SK-MEL-5 (cell line): ENCODE data around the gene POU4F2. TPM values are rescaled to one million over a fixed set of nuclear protein-coding genes. Genes with fewer than 3 reads are reported as not detected.

Experiments used
- DNase-seq: peaks from one replicate; pipeline ENCODE4 v3.0.0-alpha.2; 2016; ENCODE audit warnings: low read depth, low spot score
- in situ Hi-C: cut with HindIII; loops from 2 replicates; pipeline ENCODE4 v1.10.0; 2016; ENCODE audit warnings: low sequenced_read_pairs, high pct_unique_total_duplicates, low pct_unique_long_range_greater_than_20kb
- polyA plus RNA-seq, 2 experiments: library from polyadenylated mRNA; depleted of rRNA; stranded (reverse); fragments of >200 nt; gene quantifications; 2 replicates each; pipeline ENCODE4 v1.2.3, GENCODE V29; 2015
- total RNA-seq: library from RNA; depleted of rRNA; stranded (reverse); fragments of >200 nt; shearing (Covaris generic); gene quantifications from 2 replicates; pipeline ENCODE4 v1.2.3, GENCODE V29; 2014; rRNA removed

Gene POU4F2
- total RNA-seq = not detected in 2 replicates
- polyA plus RNA-seq (2015; cell fraction: cytosol; rRNA removed) = not detected in 2 replicates
- polyA plus RNA-seq (2015; cell fraction: nucleus; rRNA removed) = not detected in 2 replicates

- DNase-seq = no peak
- in situ Hi-C loops = no loop called here
Observed at GRCh38 chr4:146638786-146639505, at the start of gene POU4F2. POU4F2 (plus strand) TSS chr4:146638893; CDS start chr4:146639141, 248 bp downstream.

- in situ Hi-C loops = no loop called here
Observed at GRCh38 chr4:146590801-146591200, 47.9 kb upstream of the POU4F2 start.

GRCh38 chr4:146592019-146592418, 46.7 kb upstream of the POU4F2 start:
- in situ Hi-C loops = no loop called here
- no peak for DNase-seq

More at GRCh38 chr4:146590801-146591200, 47.9 kb upstream of the POU4F2 start:
- no peak for DNase-seq

- no peak for DNase-seq
- in situ Hi-C loops = no loop called here
Observed at GRCh38 chr4:146632770-146633470, 5.8 kb upstream of the POU4F2 start.

GRCh38 chr4:146633471-146633800, 5.3 kb upstream of the POU4F2 start:
- DNase-seq = no peak
- in situ Hi-C loops = no loop called here

- DNase-seq = no peak
- in situ Hi-C loops = no loop called here
Observed at GRCh38 chr4:146634825-146635224, 3.9 kb upstream of the POU4F2 start.

GRCh38 chr4:146637621-146638332, 916 bp upstream of the POU4F2 start:
- in situ Hi-C loops = no loop called here
- DNase-seq = no peak

- DNase-seq = no peak
- in situ Hi-C loops = no loop called here
Observed at GRCh38 chr4:146638333-146638785, 334 bp upstream of the POU4F2 start.

GRCh38 chr4:146639506-146639932, 826 bp downstream of the POU4F2 start:
- in situ Hi-C loops = no loop called here
- no peak for DNase-seq

- no peak for DNase-seq
- in situ Hi-C loops = no loop called here
Observed at GRCh38 chr4:146640021-146640464, 1.4 kb downstream of the POU4F2 start.

GRCh38 chr4:146640465-146641061, 1.9 kb downstream of the POU4F2 start:
- in situ Hi-C loops = no loop called here
- DNase-seq = no peak

- in situ Hi-C loops = no loop called here
Observed at GRCh38 chr4:146641762-146642161, 3.1 kb downstream of the POU4F2 start.

GRCh38 chr4:146643812-146644401, 5.2 kb downstream of the POU4F2 start:
- no peak for DNase-seq
- in situ Hi-C loops = no loop called here

More at GRCh38 chr4:146641762-146642161, 3.1 kb downstream of the POU4F2 start:
- DNase-seq = no peak

GRCh38 chr4:146645921-146646320, 7.2 kb downstream of the POU4F2 start:
- in situ Hi-C loops = no loop called here
- no peak for DNase-seq

GRCh38 chr4:146646593-146647325, 8.1 kb downstream of the POU4F2 start:
- no peak for DNase-seq
- in situ Hi-C loops = no loop called here

- in situ Hi-C loops = no loop called here
- DNase-seq = no peak
Observed at GRCh38 chr4:146647615-146648460, 9.1 kb downstream of the POU4F2 start.
